Measurements from ENCODE around the gene DONSON. TPM values are rescaled to one million over a fixed set of nuclear protein-coding genes. Genes with fewer than 3 reads are reported as not detected.
A peak's percentile ranks its signal among the peaks of the same experiment; 100 is the strongest.

Gene DONSON
- total and polyA plus RNA-seq, 9 of the 15 experiments (the other 6 are each of a cell fraction or from before 2014, with no cell fraction given), result 26.7 to 124 (median 62.6) TPM

DNA sequence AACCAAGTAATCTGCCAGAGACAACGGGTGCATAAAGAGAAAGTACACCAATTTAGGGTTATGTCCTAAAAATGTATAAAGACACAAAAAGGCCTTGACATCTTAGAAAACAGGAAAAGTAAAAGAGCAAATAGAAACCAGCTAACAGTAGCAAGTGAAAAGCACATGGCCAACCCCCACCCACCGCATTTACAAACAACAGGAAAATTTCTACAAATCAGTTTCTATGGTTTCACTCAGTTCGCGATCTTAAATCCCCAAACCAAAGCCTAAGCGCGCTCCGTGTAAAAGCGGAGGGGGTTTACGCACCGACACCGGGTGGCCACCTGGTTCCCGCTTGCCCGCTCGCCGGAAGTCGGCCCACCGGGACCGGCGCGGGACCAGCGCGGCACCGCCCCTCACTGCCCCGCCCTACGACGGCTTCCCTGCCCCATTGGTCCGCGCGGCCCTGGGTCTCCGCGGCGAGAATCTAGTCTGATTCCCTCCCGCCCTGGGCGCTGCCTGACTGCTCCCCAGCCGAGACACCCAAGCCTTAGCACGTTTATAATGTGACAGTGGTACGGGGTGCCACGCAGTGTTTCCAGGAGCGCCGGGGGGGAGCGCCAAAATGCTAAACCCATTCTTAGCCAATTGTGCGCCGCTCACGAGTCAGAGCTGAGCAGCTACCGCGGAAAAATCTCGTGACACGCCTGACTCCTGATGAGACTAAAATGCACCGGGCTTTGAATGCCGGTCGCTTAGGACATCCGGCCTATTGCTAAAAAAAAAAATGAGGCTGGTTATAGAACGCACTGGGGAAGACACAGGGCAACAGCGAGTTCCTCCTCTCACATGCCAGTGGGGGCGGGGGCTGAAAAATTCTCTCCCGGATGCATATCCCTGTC is 46.5 kb downstream of the DONSON start, which contains the start of gene GART (continued):
- TF ChIP-seq, protein P1, sequence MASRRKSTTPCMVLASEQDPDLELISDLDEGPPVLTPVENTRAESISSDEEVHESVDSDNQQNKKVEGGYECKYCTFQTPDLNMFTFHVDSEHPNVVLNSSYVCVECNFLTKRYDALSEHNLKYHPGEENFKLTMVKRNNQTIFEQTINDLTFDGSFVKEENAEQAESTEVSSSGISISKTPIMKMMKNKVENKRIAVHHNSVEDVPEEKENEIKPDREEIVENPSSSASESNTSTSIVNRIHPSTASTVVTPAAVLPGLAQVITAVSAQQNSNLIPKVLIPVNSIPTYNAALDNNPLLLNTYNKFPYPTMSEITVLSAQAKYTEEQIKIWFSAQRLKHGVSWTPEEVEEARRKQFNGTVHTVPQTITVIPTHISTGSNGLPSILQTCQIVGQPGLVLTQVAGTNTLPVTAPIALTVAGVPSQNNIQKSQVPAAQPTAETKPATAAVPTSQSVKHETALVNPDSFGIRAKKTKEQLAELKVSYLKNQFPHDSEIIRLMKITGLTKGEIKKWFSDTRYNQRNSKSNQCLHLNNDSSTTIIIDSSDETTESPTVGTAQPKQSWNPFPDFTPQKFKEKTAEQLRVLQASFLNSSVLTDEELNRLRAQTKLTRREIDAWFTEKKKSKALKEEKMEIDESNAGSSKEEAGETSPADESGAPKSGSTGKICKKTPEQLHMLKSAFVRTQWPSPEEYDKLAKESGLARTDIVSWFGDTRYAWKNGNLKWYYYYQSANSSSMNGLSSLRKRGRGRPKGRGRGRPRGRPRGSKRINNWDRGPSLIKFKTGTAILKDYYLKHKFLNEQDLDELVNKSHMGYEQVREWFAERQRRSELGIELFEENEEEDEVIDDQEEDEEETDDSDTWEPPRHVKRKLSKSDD (conservative IDR thresholded peaks at IDR 0.05; ENCODE audit: low read length), result no peak
- TF ChIP-seq SOX6 (IDR thresholded peaks at IDR 0.05) (peak; percentile 51), SAFB (IDR thresholded peaks at IDR 0.05; ENCODE audit: borderline replicate concordance, low read depth, low read length) (no peak), HCFC1 (IDR thresholded peaks at IDR 0.05; ENCODE audit: low read depth, low read length) (peak; percentile 51), ZNF354B (CRISPR knock-in tag; IDR thresholded peaks at IDR 0.05) (0 out of 2 replicates have a peak, but pooled peaks have one; percentile 7), TEAD1 (CRISPR knock-in tag; IDR thresholded peaks at IDR 0.05) (peak in 1 of 2 experiments; percentile 77; a peak in 2 of 4 replicates), CREM (IDR thresholded peaks at IDR 0.05; ENCODE audit: low read depth) (peak; percentile 70), TCF3 (CRISPR knock-in tag; IDR thresholded peaks at IDR 0.05) (no peak; the same call in 1 of the 2 replicates), STAG1 (CRISPR knock-in tag; IDR thresholded peaks at IDR 0.05; ENCODE audit: borderline replicate concordance) (peak; percentile 7; the same call in 1 of the 2 replicates), KLF1 (tag; IDR thresholded peaks at IDR 0.05) (peak; percentile 93)
- TF ChIP-seq, protein P2, sequence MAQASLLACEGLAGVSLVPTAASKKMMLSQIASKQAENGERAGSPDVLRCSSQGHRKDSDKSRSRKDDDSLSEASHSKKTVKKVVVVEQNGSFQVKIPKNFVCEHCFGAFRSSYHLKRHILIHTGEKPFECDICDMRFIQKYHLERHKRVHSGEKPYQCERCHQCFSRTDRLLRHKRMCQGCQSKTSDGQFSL (CRISPR knock-in tag; IDR thresholded peaks at IDR 0.05), result no peak
- TF ChIP-seq, protein P2 (tag; IDR thresholded peaks at IDR 0.05), result no peak
- TF ChIP-seq, protein P3, sequence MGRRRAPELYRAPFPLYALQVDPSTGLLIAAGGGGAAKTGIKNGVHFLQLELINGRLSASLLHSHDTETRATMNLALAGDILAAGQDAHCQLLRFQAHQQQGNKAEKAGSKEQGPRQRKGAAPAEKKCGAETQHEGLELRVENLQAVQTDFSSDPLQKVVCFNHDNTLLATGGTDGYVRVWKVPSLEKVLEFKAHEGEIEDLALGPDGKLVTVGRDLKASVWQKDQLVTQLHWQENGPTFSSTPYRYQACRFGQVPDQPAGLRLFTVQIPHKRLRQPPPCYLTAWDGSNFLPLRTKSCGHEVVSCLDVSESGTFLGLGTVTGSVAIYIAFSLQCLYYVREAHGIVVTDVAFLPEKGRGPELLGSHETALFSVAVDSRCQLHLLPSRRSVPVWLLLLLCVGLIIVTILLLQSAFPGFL (CRISPR knock-in tag; IDR thresholded peaks at IDR 0.05), result no peak; the same call in 1 of the 2 replicates
- TF ChIP-seq, protein P4, sequence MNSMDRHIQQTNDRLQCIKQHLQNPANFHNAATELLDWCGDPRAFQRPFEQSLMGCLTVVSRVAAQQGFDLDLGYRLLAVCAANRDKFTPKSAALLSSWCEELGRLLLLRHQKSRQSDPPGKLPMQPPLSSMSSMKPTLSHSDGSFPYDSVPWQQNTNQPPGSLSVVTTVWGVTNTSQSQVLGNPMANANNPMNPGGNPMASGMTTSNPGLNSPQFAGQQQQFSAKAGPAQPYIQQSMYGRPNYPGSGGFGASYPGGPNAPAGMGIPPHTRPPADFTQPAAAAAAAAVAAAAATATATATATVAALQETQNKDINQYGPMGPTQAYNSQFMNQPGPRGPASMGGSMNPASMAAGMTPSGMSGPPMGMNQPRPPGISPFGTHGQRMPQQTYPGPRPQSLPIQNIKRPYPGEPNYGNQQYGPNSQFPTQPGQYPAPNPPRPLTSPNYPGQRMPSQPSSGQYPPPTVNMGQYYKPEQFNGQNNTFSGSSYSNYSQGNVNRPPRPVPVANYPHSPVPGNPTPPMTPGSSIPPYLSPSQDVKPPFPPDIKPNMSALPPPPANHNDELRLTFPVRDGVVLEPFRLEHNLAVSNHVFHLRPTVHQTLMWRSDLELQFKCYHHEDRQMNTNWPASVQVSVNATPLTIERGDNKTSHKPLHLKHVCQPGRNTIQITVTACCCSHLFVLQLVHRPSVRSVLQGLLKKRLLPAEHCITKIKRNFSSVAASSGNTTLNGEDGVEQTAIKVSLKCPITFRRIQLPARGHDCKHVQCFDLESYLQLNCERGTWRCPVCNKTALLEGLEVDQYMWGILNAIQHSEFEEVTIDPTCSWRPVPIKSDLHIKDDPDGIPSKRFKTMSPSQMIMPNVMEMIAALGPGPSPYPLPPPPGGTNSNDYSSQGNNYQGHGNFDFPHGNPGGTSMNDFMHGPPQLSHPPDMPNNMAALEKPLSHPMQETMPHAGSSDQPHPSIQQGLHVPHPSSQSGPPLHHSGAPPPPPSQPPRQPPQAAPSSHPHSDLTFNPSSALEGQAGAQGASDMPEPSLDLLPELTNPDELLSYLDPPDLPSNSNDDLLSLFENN (IDR thresholded peaks at IDR 0.05; ENCODE audit: low read depth in 2 of 2, low read length in 2 of 2), result peak in 1 of 2 experiments; percentile 61; a peak in 1 of 4 replicates
